Pancreas (tissue), 10 donors: ENCODE results near the gene KCNK10. TPM values are rescaled to one million over a fixed set of nuclear protein-coding genes. Genes with fewer than 3 reads are reported as not detected.

Experiments used
- ATAC-seq, 4 donors: fragments of 200-7000 bp; cut with Tn5 transposase; one replicate each; pipeline versions ENCODE4 v1.8.0 to v1.9.1; 2020; ENCODE audit warnings: mild to moderate bottlenecking in 4 of 4, moderate library complexity in 4 of 4
- DNase-seq, 6 donors: peaks; one replicate each; pipeline ENCODE4 v3.0.0-alpha.2; 2020
- FAIRE-seq: peaks from 2 replicates; lab custom pipeline; 2012; peaks lifted over from hg19 to GRCh38; lab: Jason Lieb, UNC
- H3K27ac ChIP-seq, 4 donors: fragments of 200-600 bp; sonication (generic); 1 replicate in 3 of 4; 2 replicates in 1 of 4; pipeline versions ENCODE4 v1.5.0 to v1.8.0; 2020
- H3K27me3 ChIP-seq, 4 donors: fragments of 200-600 bp; one replicate each; pipeline ENCODE4 v1.8.0; 2021
- H3K36me3 ChIP-seq, 3 donors: fragments of 200-600 bp; sonication (generic) in 1 of 3; one replicate each; pipeline versions ENCODE4 v1.5.0 to v1.8.0; 2020 to 2021
- H3K4me1 ChIP-seq, 3 donors: fragments of 200-600 bp; one replicate each; pipeline ENCODE4 v1.8.0; 2021
- H3K4me3 ChIP-seq, 4 donors: fragments of 200-600 bp; sonication (generic) in 2 of 4; one replicate each; pipeline versions ENCODE4 v1.5.0 to v1.8.0; 2020 to 2021
- H3K9me3 ChIP-seq, 4 donors: fragments of 200-600 bp; one replicate each; pipeline ENCODE4 v1.8.0; 2021
- CTCF ChIP-seq, 4 donors: fragments of 200-600 bp; sonication (generic) in 3 of 4; IDR thresholded peaks; one replicate each; pipeline versions ENCODE4 v1.5.0 to v1.8.0; 2021; ENCODE audit warnings: antibody characterized with exemption in 4 of 4
- WGBS, 2 donors: extraction: QIAGEN DNeasy Blood & Tissue Kit; methylation state at CpG; one replicate each; pipeline ENCODE4 v1.1.7; 2013; 5-methylcytosine and 5-hydroxymethylcytosine counted together
- intact Hi-C, 3 donors: fragments of 100-400 bp; cut with DNase I; formaldehyde crosslinking; loops; one replicate each; pipeline versions ENCODE4 v1.11.1 to v1.14.2; 2022
- polyA plus RNA-seq, 2 donors: library from polyadenylated mRNA; stranded (reverse); fragments of 200-250 nt; gene quantifications; one replicate each; pipeline ENCODE4 v1.2.3, GENCODE V29; 2013
- total RNA-seq, 6 donors: library from RNA; stranded (reverse); fragmentation: NEBNext Ultra II Directional in 4 of 6; extraction: Animal tissue kit (Norgen Biotek cat#: 25700) in 4 of 6; gene quantifications; one replicate each; pipeline versions ENCODE4 v1.2.1 to v1.2.4, GENCODE V29; 2021 to 2023
- donor health status: healthy with polysubstance abuse.
- donor health status: DM: no; HTN: no; CAD: no; lungs with moderate emphysema.
- donor health status: DM: no; HTN: no; CAD: no.
- donor health status: control.
- donor health status: control.
- donor health status: Bipolar disorder and iron deficiency.
- donor health status: DM: yes; HTN: yes; CAD: no.
- donor health status: DM: no; HTN: no; CAD: no.
- donor health status: DM: no; HTN: no; CAD: no.
- donor health status: DM: yes; HTN: yes; CAD: no.

Gene KCNK10
- total and polyA plus RNA-seq, 8 donors = 0.42 to 2.3 (median 1.1) TPM

GRCh38 chr14:88248606-88249005, 74.5 kb downstream of the KCNK10 start:
- intact Hi-C loops = no loop called here
- peak overlapping the region in 2 of 4 donors; percentile 29 to 32 for H3K27ac ChIP-seq
- WGBS, 2 donors = 80 to 81% methylated on average over 4 of the region's 4 CpGs
- peak in 1 of 6 donors; percentile 17 for DNase-seq
- no peaks in the 10 kb centered on the region for H3K27me3 ChIP-seq
- TF ChIP-seq CTCF (IDR thresholded peaks at IDR 0.05) = no peak
- no peaks in the 10 kb centered on the region for H3K9me3 ChIP-seq
- H3K4me1 ChIP-seq = peaks cover 0 to 10% (median 0%) of the 10 kb centered on the region in 3 donors
- H3K4me3 ChIP-seq = no peak overlapping the region
- peak; percentile 92 to 97 (median 94) for ATAC-seq
- no peaks in the 10 kb centered on the region for H3K36me3 ChIP-seq
- FAIRE-seq = no peak

- FAIRE-seq (no peak), DNase-seq (no peak), ATAC-seq (no peak)
- intact Hi-C loops = no loop called here
- TF ChIP-seq CTCF (IDR thresholded peaks at IDR 0.05) = no peak
- 77 to 80% methylated on average over 4 of the region's 4 CpGs for WGBS, 2 donors
- Histone ChIP-seq H3K27ac (no peak overlapping the region), H3K4me3 (no peak overlapping the region), H3K36me3 (no peaks in the 10 kb centered on the region), H3K4me1 (peaks cover 0 to 10% (median 0%) of the 10 kb centered on the region in 3 donors), H3K9me3 (no peaks in the 10 kb centered on the region), H3K27me3 (no peaks in the 10 kb centered on the region)
These were observed 75.8 kb downstream of the KCNK10 start for GRCh38 chr14:88247228-88247627.

GRCh38 chr14:88245321-88245720, 77.7 kb downstream of the KCNK10 start:
- Histone ChIP-seq H3K36me3 (no peaks in the 10 kb centered on the region), H3K27ac (no peak overlapping the region), H3K4me1 (peaks cover 0 to 10% (median 0%) of the 10 kb centered on the region in 3 donors), H3K4me3 (no peak overlapping the region), H3K27me3 (no peaks in the 10 kb centered on the region), H3K9me3 (no peaks in the 10 kb centered on the region)
- FAIRE-seq (no peak), DNase-seq (no peak), ATAC-seq (no peak)
- no peak for TF ChIP-seq CTCF (IDR thresholded peaks at IDR 0.05)
- intact Hi-C loops = no loop called here
- WGBS, 2 donors = 61 to 69% methylated on average over 8 of the region's 8 CpGs

GRCh38 chr14:88243946-88244345, 79.1 kb downstream of the KCNK10 start:
- no peak for TF ChIP-seq CTCF (IDR thresholded peaks at IDR 0.05)
- DNase-seq (no peak), FAIRE-seq (no peak), ATAC-seq (no peak)
- intact Hi-C loops = no loop called here
- H3K4me1 ChIP-seq = peaks cover 0 to 10% (median 0%) of the 10 kb centered on the region in 3 donors
- no peaks in the 10 kb centered on the region for H3K27me3 ChIP-seq
- no peaks in the 10 kb centered on the region for H3K9me3 ChIP-seq
- no peaks in the 10 kb centered on the region for H3K36me3 ChIP-seq
- WGBS, 2 donors = 63 to 68% methylated on average over 4 of the region's 4 CpGs
- H3K27ac ChIP-seq = no peak overlapping the region
- H3K4me3 ChIP-seq = no peak overlapping the region

- no peaks in the 10 kb centered on the region for H3K9me3 ChIP-seq
- FAIRE-seq = no peak
- DNase-seq = no peak
- WGBS, 2 donors = 91% methylated on average over 5 of the region's 5 CpGs
- TF ChIP-seq CTCF (IDR thresholded peaks at IDR 0.05) = no peak
- intact Hi-C loops = no loop called here
- no peaks in the 10 kb centered on the region for H3K4me1 ChIP-seq
- H3K27ac ChIP-seq = no peak overlapping the region
- no peak overlapping the region for H3K4me3 ChIP-seq
- H3K27me3 ChIP-seq = no peaks in the 10 kb centered on the region
- no peaks in the 10 kb centered on the region for H3K36me3 ChIP-seq
- no peak for ATAC-seq
These were observed 80.6 kb downstream of the KCNK10 start for GRCh38 chr14:88242446-88242845.
